ENCODE data around the gene RANBP3.

Gene RANBP3

GRCh38 chr19:5949792-5950305, 28.1 kb downstream of the RANBP3 start:
- DNase-seq (ENCODE audit: low spot score), result no peak

GRCh38 chr19:5948752-5949564, 29.0 kb downstream of the RANBP3 start:
- DNase-seq (ENCODE audit: low spot score), result no peak

- DNase-seq (ENCODE audit: low spot score), result no peak
These were observed 30.5 kb downstream of the RANBP3 start for GRCh38 chr19:5947435-5947834.

GRCh38 chr19:5943623-5944022, 34.3 kb downstream of the RANBP3 start:
- DNase-seq (ENCODE audit: low spot score), result no peak

- DNase-seq (ENCODE audit: low spot score), result no peak
These were observed 34.9 kb downstream of the RANBP3 start for GRCh38 chr19:5943045-5943444.

GRCh38 chr19:5941673-5942072, 36.3 kb downstream of the RANBP3 start:
- DNase-seq (ENCODE audit: low spot score), result no peak

GRCh38 chr19:5940260-5941208, 37.4 kb downstream of the RANBP3 start:
- no peak for DNase-seq (ENCODE audit: low spot score)

- DNase-seq (ENCODE audit: low spot score), result no peak
These were observed 40.4 kb downstream of the RANBP3 start for GRCh38 chr19:5937550-5937949.

- DNase-seq (ENCODE audit: low spot score), result no peak
These were observed 41.7 kb downstream of the RANBP3 start for GRCh38 chr19:5936292-5936592.

- no peak for DNase-seq (ENCODE audit: low spot score)
These were observed 42.3 kb downstream of the RANBP3 start for GRCh38 chr19:5935473-5936291.

- DNase-seq (ENCODE audit: low spot score), result no peak
These were observed 43.0 kb downstream of the RANBP3 start for GRCh38 chr19:5934774-5935472.

GRCh38 chr19:5934069-5934401, 43.9 kb downstream of the RANBP3 start:
- DNase-seq (ENCODE audit: low spot score), result no peak

GRCh38 chr19:5933391-5934068, 44.4 kb downstream of the RANBP3 start:
- DNase-seq (ENCODE audit: low spot score), result no peak

- no peak for DNase-seq (ENCODE audit: low spot score)
These were observed 45.2 kb downstream of the RANBP3 start for GRCh38 chr19:5932609-5933262.

- DNase-seq (ENCODE audit: low spot score), result no peak
These were observed 45.8 kb downstream of the RANBP3 start for GRCh38 chr19:5932146-5932545.

GRCh38 chr19:5931251-5931650, 46.7 kb downstream of the RANBP3 start:
- DNase-seq (ENCODE audit: low spot score), result no peak

- DNase-seq (ENCODE audit: low spot score), result no peak
These were observed 48.3 kb downstream of the RANBP3 start for GRCh38 chr19:5929625-5930024.

- no peak for DNase-seq (ENCODE audit: low spot score)
These were observed 48.8 kb downstream of the RANBP3 start for GRCh38 chr19:5929179-5929578.

- no peak for DNase-seq (ENCODE audit: low spot score)
These were observed 50.5 kb downstream of the RANBP3 start for GRCh38 chr19:5927441-5927821.

GRCh38 chr19:5926641-5927440, 51.1 kb downstream of the RANBP3 start:
- DNase-seq (ENCODE audit: low spot score), result no peak

Data from HuH-7 (cell line).